ENCODE measurements around the gene NAB1.

DNA sequence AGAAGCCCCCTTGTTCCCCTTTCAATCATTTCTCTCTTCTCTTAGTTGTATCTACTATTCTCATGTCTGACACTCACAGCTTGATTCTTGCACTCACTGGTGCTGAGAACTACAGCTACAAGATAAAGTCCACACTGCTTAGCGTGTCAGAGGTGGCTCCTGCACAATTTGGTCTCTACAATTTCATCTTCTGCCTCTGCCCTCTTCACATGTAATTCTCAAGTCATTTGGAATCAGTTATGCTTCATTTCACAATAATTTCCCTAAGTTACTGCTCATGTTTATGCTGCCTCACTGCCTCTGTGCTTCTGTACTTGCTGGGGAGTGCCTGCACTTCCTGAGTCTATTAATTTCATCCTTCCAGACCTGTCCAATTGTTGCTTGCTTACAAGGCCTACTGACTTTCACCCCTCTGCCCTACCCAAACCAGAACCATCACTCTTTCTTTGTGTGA lies 11.6 kb upstream of the NAB1 start:
- TF ChIP-seq, protein P1, sequence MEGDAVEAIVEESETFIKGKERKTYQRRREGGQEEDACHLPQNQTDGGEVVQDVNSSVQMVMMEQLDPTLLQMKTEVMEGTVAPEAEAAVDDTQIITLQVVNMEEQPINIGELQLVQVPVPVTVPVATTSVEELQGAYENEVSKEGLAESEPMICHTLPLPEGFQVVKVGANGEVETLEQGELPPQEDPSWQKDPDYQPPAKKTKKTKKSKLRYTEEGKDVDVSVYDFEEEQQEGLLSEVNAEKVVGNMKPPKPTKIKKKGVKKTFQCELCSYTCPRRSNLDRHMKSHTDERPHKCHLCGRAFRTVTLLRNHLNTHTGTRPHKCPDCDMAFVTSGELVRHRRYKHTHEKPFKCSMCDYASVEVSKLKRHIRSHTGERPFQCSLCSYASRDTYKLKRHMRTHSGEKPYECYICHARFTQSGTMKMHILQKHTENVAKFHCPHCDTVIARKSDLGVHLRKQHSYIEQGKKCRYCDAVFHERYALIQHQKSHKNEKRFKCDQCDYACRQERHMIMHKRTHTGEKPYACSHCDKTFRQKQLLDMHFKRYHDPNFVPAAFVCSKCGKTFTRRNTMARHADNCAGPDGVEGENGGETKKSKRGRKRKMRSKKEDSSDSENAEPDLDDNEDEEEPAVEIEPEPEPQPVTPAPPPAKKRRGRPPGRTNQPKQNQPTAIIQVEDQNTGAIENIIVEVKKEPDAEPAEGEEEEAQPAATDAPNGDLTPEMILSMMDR (IDR thresholded peaks at IDR 0.05; ENCODE audit: borderline replicate concordance, extremely low read depth, low read length, poor library complexity, severe bottlenecking), result no peak
- TF ChIP-seq EZH2 (IDR thresholded peaks at IDR 0.05; ENCODE audit: borderline replicate concordance, low read depth, low read length, severe bottlenecking), result no peak
